Upper lobe of right lung (tissue), 1 donor: ENCODE data around the gene NARF. TPM values are rescaled to one million over a fixed set of nuclear protein-coding genes. Genes with fewer than 3 reads are reported as not detected.
A peak's percentile ranks its signal among the peaks of the same experiment; 100 is the strongest.

Experiments
- ATAC-seq: fragments of 200-7000 bp; cut with Tn5 transposase; one replicate; pipeline ENCODE4 v1.9.1; 2020; ENCODE audit warnings: mild to moderate bottlenecking, moderate library complexity
- DNase-seq: peaks from one replicate; pipeline ENCODE4 v3.0.0-alpha.2; 2020
- H3K27ac ChIP-seq: fragments of 200-600 bp; one replicate; pipeline ENCODE4 v1.8.0; 2022
- H3K27me3 ChIP-seq: fragments of 200-600 bp; one replicate; pipeline ENCODE4 v1.8.0; 2022; ENCODE audit warnings: mild to moderate bottlenecking
- H3K36me3 ChIP-seq: fragments of 200-600 bp; one replicate; pipeline ENCODE4 v1.8.0; 2022
- H3K4me1 ChIP-seq: fragments of 200-600 bp; one replicate; pipeline ENCODE4 v1.8.0; 2022
- H3K4me3 ChIP-seq: fragments of 200-600 bp; one replicate; pipeline ENCODE4 v1.8.0; 2022; ENCODE audit warnings: mild to moderate bottlenecking
- H3K9me3 ChIP-seq: fragments of 200-600 bp; one replicate; pipeline ENCODE4 v1.8.0; 2022
- CTCF ChIP-seq: fragments of 200-600 bp; IDR thresholded peaks from one replicate; pipeline ENCODE4 v1.8.0; 2022; ENCODE audit warnings: antibody characterized with exemption
- intact Hi-C: fragments of 100-400 bp; cut with DNase I; formaldehyde crosslinking; loops from one replicate; pipeline ENCODE4 v1.11.0; 2022
- total RNA-seq: library from RNA; stranded (reverse); fragmentation: NEBNext Ultra II Directional; extraction: Animal tissue kit (Norgen Biotek cat#: 25700); gene quantifications from one replicate; pipeline ENCODE4 v1.2.1, GENCODE V29; 2021
- donor health status: DM: no; HTN: yes; CAD: no; lungs with severe emphysema.

The NARF gene
- total RNA-seq, 1 donor from 2014 or later = 54.1 TPM

DNA sequence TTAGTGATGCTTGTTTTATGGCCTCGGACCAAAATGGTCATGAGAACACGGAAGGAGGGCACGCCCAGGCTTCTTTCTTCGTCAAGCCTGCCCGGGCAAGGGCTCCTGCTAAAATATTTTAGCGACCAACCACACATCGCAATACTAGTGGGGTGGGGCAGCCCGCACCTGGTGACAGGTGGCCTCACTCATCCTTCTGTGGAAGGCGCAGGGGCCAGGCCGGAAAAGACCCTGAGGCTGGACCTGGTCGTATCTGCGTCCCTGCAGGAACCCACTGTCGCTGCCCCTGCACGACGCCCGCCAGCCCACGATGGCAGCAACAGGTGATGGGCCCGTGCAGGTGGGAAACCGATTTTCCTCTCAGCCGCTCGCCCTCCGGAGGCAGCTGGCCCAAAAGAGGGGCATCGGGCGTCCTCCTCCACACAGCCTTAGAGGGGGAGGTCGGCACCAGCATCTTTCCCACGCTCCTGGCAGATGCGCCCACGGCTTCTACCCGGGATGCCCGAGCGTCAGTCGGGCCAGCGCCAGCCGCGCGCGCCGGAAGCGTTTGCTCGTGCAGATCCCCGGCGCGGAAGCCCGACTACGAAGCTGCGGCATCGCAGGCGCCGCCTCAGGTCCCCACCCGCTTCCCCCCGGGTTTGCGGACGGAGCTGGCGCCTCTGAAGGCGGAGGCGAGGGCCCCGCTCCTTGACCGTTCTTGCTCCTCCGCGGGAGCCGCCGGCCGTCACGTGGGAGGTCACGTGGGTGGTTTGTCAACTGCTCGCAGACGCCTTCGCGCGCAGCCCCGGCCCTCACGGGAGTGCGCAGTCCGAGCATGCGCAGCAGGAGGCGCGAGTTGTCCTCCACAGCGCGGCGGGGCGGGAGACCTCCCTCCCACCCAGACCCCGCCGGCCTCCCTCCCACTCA is 38.2 kb downstream of the NARF start:
- H3K36me3 ChIP-seq = no peaks in the 10 kb centered on the region
- ATAC-seq = peak; percentile 87
- no peak for TF ChIP-seq CTCF
- H3K4me3 ChIP-seq = peak overlapping the region; percentile 64
- peaks cover 11% of the 10 kb centered on the region for H3K4me1 ChIP-seq
- intact Hi-C loops = no loop called here
- no peaks in the 10 kb centered on the region for H3K9me3 ChIP-seq
- peak; percentile 100 for DNase-seq
- H3K27me3 ChIP-seq = no peaks in the 10 kb centered on the region
- H3K27ac ChIP-seq = peak overlapping the region; percentile 75

DNA sequence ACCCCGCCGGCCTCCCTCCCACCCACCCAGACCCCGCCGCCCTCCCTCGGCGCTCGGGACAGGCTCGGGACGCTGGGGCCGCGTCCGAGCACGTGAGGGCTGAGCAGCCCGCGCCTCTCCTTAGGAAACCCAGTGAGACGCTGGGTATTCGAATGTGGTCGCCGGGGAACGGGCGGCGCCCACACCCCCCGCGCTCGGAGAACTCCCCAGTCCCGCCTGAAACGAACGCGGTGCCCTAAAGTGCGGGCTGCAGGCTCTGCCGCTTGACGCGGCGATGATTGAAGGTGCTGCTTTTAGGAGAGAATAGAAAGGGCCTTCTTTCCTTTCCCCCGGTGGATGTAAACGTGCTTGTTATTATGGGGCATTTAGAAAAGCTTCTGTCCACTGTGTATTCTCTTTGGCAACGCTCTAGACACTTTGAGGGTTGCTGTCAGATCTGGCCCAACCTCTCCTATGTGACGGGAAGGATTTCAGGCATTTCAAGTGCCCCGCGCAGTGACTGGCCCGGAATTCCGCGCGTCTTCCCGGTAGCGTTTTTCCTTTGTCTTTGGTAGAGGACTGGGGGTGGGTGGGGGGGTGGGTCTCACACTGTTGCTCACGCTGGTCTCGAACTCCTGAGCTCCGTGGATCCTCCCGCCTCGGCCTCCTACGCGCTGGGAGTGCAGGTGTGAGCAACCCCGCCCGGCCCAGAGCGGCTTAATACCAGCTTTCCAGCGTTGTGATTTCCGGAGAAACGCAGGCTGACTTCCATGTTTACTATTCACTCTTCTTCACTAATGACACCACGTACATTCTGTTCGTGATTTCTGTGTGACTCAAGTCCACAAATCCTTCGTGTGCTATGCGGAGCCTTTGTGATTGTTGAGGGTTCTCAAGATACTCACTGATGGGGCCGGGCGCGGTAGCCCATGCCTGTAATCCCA is 39.2 kb downstream of the NARF start:
- ATAC-seq (peak; percentile 53), DNase-seq (no peak)
- Histone ChIP-seq H3K4me3 (peak overlapping the region; percentile 64), H3K9me3 (no peaks in the 10 kb centered on the region), H3K4me1 (peaks cover 11% of the 10 kb centered on the region), H3K27me3 (no peaks in the 10 kb centered on the region), H3K36me3 (no peaks in the 10 kb centered on the region), H3K27ac (peak overlapping the region; percentile 75)
- intact Hi-C loops = no loop called here
- TF ChIP-seq CTCF = no peak

GRCh38 chr17:82502207-82502606 is 43.7 kb downstream of the NARF start:
- H3K36me3 ChIP-seq = no peaks in the 10 kb centered on the region
- no peak for TF ChIP-seq CTCF
- no peak overlapping the region for H3K27ac ChIP-seq
- DNase-seq = no peak
- no peak overlapping the region for H3K4me3 ChIP-seq
- no peaks in the 10 kb centered on the region for H3K9me3 ChIP-seq
- H3K4me1 ChIP-seq = peaks cover 8% of the 10 kb centered on the region
- no peak for ATAC-seq
- intact Hi-C loops = no loop called here
- H3K27me3 ChIP-seq = no peaks in the 10 kb centered on the region

GRCh38 chr17:82503094-82503727 is 44.7 kb downstream of the NARF start:
- no peak overlapping the region for H3K4me3 ChIP-seq
- TF ChIP-seq CTCF = no peak
- DNase-seq = no peak
- ATAC-seq = no peak
- intact Hi-C loops = no loop called here
- peaks cover 3% of the 10 kb centered on the region for H3K4me1 ChIP-seq
- no peaks in the 10 kb centered on the region for H3K36me3 ChIP-seq
- H3K27ac ChIP-seq = no peak overlapping the region
- H3K27me3 ChIP-seq = no peaks in the 10 kb centered on the region
- no peaks in the 10 kb centered on the region for H3K9me3 ChIP-seq

- Histone ChIP-seq H3K27ac (no peak overlapping the region), H3K36me3 (no peaks in the 10 kb centered on the region), H3K9me3 (no peaks in the 10 kb centered on the region), H3K4me3 (no peak overlapping the region), H3K27me3 (no peaks in the 10 kb centered on the region), H3K4me1 (no peaks in the 10 kb centered on the region)
- no peak for DNase-seq
- ATAC-seq = no peak
- no peak for TF ChIP-seq CTCF
- intact Hi-C loops = no loop called here
These were observed 45.3 kb downstream of the NARF start for GRCh38 chr17:82503728-82504308.
